GM21723 (cell line): ENCODE results near the gene GNPNAT1.
"Not testable (repeated sequence)": the region's sequence is repeated elsewhere in the genome, so short reads cannot be mapped to it uniquely, and the experiment has no call there.

ENCODE experiments used
- ATAC-seq: cut with Tn5 transposase; IDR thresholded peaks from one replicate; pipeline ENCODE4 v1.9.1; 2021; ENCODE audit warnings: mild to moderate bottlenecking, moderate library complexity; ENCODE audit not compliant: unreplicated experiment

GNPNAT1 gene

GRCh38 chr14:52729925-52730708 lies 61.3 kb downstream of the GNPNAT1 start, which contains the start of gene STYX:
Gene STYX (plus strand): TSS chr14:52730166. CDS start chr14:52730475, 309 bp downstream.
- ATAC-seq, result peak; percentile 93

DNA sequence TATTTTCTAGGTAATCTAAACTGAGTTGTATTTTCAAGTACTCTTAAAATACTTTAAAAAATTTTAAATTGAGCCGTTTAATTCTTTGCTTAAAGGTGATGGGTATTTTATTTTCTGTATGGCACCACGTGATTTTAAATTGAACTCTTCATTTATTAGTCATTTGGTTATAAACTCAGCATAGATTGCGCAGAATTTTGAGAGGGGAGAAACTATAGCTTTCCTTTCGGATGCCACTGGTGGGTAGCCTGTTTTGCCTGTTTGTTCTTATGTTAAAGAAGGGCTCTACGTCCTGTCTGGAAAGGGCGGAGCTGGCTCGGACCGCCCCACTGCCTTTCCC lies 61.9 kb downstream of the GNPNAT1 start:
- no peak for ATAC-seq

DNA sequence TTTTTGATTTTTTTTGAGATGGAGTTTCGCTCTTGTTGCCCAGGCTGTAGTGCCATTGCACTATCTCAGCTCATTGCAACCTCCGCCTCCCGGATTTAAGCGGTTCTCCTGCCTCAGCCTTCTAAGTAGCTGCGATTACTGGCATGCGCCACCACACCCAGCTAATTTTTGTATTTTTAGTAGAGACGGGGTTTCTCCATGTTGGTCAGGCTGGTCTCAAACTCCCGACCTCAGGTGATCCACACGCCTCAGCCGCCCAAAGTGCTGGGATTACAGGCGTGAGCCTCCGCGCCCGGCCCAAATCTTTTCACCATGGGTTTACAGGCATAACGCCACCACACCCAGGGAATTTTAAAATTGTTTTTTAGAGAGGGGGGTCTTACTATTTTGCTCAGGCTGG lies 62.4 kb downstream of the GNPNAT1 start:
- not testable (repeated sequence) for ATAC-seq

DNA sequence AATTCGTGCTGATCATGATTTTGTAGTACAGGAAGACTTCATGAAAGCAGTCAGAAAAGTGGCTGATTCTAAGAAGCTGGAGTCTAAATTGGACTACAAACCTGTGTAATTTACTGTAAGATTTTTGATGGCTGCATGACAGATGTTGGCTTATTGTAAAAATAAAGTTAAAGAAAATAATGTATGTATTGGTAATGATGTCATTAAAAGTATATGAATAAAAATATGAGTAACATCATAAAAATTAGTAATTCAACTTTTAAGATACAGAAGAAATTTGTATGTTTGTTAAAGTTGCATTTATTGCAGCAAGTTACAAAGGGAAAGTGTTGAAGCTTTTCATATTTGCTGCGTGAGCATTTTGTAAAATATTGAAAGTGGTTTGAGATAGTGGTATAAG lies 63.9 kb downstream of the GNPNAT1 start:
- not testable (repeated sequence) for ATAC-seq
